ENCODE measurements around the gene PEDS1. TPM values are rescaled to one million over a fixed set of nuclear protein-coding genes. Genes with fewer than 3 reads are reported as not detected.
A peak's percentile ranks its signal among the peaks of the same experiment; 100 is the strongest.

Gene PEDS1
- total RNA-seq, 1 experiment from 2014 or later: 35.6 TPM

GRCh38 chr20:50170549-50171220 is 17.2 kb upstream of the PEDS1 start (continued):
- TF ChIP-seq, protein P1, sequence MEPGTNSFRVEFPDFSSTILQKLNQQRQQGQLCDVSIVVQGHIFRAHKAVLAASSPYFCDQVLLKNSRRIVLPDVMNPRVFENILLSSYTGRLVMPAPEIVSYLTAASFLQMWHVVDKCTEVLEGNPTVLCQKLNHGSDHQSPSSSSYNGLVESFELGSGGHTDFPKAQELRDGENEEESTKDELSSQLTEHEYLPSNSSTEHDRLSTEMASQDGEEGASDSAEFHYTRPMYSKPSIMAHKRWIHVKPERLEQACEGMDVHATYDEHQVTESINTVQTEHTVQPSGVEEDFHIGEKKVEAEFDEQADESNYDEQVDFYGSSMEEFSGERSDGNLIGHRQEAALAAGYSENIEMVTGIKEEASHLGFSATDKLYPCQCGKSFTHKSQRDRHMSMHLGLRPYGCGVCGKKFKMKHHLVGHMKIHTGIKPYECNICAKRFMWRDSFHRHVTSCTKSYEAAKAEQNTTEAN (CRISPR knock-in tag; IDR thresholded peaks at IDR 0.05): no peak
- TF ChIP-seq GTF2I (CRISPR knock-in tag; conservative IDR thresholded peaks at IDR 0.05) (no peak), TP53 (CRISPR knock-in tag; IDR thresholded peaks at IDR 0.05) (no peak)

GRCh38 chr20:50169329-50169823 is 15.9 kb upstream of the PEDS1 start:
- TF ChIP-seq, protein P2, sequence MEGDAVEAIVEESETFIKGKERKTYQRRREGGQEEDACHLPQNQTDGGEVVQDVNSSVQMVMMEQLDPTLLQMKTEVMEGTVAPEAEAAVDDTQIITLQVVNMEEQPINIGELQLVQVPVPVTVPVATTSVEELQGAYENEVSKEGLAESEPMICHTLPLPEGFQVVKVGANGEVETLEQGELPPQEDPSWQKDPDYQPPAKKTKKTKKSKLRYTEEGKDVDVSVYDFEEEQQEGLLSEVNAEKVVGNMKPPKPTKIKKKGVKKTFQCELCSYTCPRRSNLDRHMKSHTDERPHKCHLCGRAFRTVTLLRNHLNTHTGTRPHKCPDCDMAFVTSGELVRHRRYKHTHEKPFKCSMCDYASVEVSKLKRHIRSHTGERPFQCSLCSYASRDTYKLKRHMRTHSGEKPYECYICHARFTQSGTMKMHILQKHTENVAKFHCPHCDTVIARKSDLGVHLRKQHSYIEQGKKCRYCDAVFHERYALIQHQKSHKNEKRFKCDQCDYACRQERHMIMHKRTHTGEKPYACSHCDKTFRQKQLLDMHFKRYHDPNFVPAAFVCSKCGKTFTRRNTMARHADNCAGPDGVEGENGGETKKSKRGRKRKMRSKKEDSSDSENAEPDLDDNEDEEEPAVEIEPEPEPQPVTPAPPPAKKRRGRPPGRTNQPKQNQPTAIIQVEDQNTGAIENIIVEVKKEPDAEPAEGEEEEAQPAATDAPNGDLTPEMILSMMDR (IDR thresholded peaks at IDR 0.05): peak; percentile 97
- TF ChIP-seq ZNF317 (CRISPR knock-in tag; IDR thresholded peaks at IDR 0.05; ENCODE audit: borderline replicate concordance, low read depth) (no peak), NR3C1 (CRISPR knock-in tag; conservative IDR thresholded peaks at IDR 0.05; ENCODE audit: low read depth) (no peak)
- TF ChIP-seq, protein P3, sequence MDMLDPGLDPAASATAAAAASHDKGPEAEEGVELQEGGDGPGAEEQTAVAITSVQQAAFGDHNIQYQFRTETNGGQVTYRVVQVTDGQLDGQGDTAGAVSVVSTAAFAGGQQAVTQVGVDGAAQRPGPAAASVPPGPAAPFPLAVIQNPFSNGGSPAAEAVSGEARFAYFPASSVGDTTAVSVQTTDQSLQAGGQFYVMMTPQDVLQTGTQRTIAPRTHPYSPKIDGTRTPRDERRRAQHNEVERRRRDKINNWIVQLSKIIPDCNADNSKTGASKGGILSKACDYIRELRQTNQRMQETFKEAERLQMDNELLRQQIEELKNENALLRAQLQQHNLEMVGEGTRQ (CRISPR knock-in tag; IDR thresholded peaks at IDR 0.05): no peak
- peak; percentile 92 for DNase-seq (ENCODE audit: low spot score)
- peak; percentile 17 for ATAC-seq
- no peak overlapping the region for H3K4me3 Mint-ChIP-seq
- ChIA-PET POLR2A (interaction anchor here (1.0 to 2.3 kb wide), 2 partner anchors 16 to 31 kb away, joined by 3 to 11 read pairs; partner anchors contain the start of gene PEDS1), CTCF (interaction anchor here (0.6 to 8.9 kb wide), 16 partner anchors 9 to 401 kb away, joined by 3 to 146 read pairs (median 6); partner anchors contain the start of gene PEDS1)
- peaks cover 4% of the 10 kb centered on the region for H3K9me3 Mint-ChIP-seq
- peaks cover 33% of the 10 kb centered on the region for H3K4me1 Mint-ChIP-seq
- peak overlapping the region; percentile 10; the same call in 1 of the 2 replicates for H3K27ac Mint-ChIP-seq
- no peaks in the 10 kb centered on the region; the same call in 1 of the 2 replicates for H3K27me3 Mint-ChIP-seq (ENCODE audit: low read depth)
- no peaks in the 10 kb centered on the region; the same call in 1 of the 2 replicates for H3K36me3 Mint-ChIP-seq

- peaks cover 4% of the 10 kb centered on the region for H3K9me3 Mint-ChIP-seq
- peak overlapping the region; percentile 65 for H3K4me3 Mint-ChIP-seq
- ATAC-seq (peak; percentile 81), DNase-seq (ENCODE audit: low spot score) (peak; percentile 82)
- no peaks in the 10 kb centered on the region for H3K36me3 Mint-ChIP-seq
- peaks cover 25% of the 10 kb centered on the region for H3K4me1 Mint-ChIP-seq
- ChIA-PET POLR2A (interaction anchor here (0.9 to 2.3 kb wide), 4 partner anchors 12 to 177 kb away, joined by 3 to 15 read pairs (median 6); partner anchors contain the start of gene PEDS1), CTCF (interaction anchor here (0.8 to 8.9 kb wide), 10 partner anchors 8 to 460 kb away, joined by 3 to 146 read pairs (median 4); partner anchors contain the start of gene PEDS1)
- no peaks in the 10 kb centered on the region; the same call in 1 of the 2 replicates for H3K27me3 Mint-ChIP-seq (ENCODE audit: low read depth)
- H3K27ac Mint-ChIP-seq: peak overlapping the region; percentile 80
- TF ChIP-seq, protein P4, sequence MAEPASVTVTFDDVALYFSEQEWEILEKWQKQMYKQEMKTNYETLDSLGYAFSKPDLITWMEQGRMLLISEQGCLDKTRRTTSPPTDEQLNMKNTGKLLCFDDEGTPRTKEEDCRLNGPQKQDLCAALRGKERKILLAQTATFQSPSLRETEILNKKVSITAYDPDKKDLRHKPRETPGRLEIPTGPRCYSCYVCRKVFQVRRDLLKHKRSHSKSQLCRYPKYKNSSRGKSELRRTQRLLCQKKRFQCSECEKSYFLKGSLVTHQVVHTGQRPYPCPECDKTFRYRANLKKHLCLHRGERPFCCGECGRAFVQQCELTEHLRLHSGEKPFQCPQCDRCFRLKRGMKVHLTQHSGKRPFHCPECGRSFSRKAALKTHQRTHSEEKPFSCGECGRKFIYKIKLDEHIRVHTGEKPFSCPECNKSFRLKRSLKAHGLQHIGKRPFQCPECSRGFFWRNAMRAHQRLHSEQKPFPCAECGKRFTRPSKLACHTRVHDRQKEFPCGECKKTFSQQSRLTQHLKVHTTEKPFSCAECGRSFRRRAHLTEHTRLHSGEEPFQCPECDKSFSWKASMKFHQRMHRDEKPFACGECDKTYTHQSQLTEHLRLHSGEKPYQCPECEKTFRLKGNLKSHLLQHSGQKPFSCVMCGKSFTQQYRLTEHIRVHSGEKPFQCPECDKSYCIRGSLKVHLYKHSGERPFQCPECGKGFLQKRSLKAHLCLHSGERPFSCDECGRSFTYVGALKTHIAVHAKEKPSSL (CRISPR knock-in tag; conservative IDR thresholded peaks at IDR 0.05): no peak
- TF ChIP-seq, protein P5, sequence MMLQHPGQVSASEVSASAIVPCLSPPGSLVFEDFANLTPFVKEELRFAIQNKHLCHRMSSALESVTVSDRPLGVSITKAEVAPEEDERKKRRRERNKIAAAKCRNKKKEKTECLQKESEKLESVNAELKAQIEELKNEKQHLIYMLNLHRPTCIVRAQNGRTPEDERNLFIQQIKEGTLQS (CRISPR knock-in tag; conservative IDR thresholded peaks at IDR 0.05): no peak
- TF ChIP-seq, protein P6, sequence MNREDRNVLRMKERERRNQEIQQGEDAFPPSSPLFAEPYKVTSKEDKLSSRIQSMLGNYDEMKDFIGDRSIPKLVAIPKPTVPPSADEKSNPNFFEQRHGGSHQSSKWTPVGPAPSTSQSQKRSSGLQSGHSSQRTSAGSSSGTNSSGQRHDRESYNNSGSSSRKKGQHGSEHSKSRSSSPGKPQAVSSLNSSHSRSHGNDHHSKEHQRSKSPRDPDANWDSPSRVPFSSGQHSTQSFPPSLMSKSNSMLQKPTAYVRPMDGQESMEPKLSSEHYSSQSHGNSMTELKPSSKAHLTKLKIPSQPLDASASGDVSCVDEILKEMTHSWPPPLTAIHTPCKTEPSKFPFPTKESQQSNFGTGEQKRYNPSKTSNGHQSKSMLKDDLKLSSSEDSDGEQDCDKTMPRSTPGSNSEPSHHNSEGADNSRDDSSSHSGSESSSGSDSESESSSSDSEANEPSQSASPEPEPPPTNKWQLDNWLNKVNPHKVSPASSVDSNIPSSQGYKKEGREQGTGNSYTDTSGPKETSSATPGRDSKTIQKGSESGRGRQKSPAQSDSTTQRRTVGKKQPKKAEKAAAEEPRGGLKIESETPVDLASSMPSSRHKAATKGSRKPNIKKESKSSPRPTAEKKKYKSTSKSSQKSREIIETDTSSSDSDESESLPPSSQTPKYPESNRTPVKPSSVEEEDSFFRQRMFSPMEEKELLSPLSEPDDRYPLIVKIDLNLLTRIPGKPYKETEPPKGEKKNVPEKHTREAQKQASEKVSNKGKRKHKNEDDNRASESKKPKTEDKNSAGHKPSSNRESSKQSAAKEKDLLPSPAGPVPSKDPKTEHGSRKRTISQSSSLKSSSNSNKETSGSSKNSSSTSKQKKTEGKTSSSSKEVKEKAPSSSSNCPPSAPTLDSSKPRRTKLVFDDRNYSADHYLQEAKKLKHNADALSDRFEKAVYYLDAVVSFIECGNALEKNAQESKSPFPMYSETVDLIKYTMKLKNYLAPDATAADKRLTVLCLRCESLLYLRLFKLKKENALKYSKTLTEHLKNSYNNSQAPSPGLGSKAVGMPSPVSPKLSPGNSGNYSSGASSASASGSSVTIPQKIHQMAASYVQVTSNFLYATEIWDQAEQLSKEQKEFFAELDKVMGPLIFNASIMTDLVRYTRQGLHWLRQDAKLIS (CRISPR knock-in tag; IDR thresholded peaks at IDR 0.05; ENCODE audit: borderline replicate concordance): no peak
- TF ChIP-seq RELA (CRISPR knock-in tag; IDR thresholded peaks at IDR 0.05; ENCODE audit: borderline replicate concordance): no peak
- no peak for TF ChIP-seq ZNF121 (CRISPR knock-in tag; IDR thresholded peaks at IDR 0.05)
- no peak for TF ChIP-seq ATF2 (CRISPR knock-in tag; IDR thresholded peaks at IDR 0.05; ENCODE audit: borderline replicate concordance, low read depth)
- TF ChIP-seq, protein P2 (IDR thresholded peaks at IDR 0.05): no peak
Measured at GRCh38 chr20:50165684-50166554, 12.4 kb upstream of the PEDS1 start.
